GM10266 (cell line): ENCODE results near the gene DNAJC10.
A peak's percentile ranks its signal among the peaks of the same experiment; 100 is the strongest.
"Not testable (repeated sequence)": the region's sequence is repeated elsewhere in the genome, so short reads cannot be mapped to it uniquely, and the experiment has no call there.

ENCODE experiments used
- DNase-seq: peaks from one replicate; pipeline ENCODE4 v3.0.0; 2012; ENCODE audit errors: extremely low spot score
- TF ChIP-seq, protein P1 (sequence below): IDR thresholded peaks from 2 replicates; pipeline ENCODE4 v1.5.1; 2012; ENCODE audit warnings: mild to moderate bottlenecking, low read depth; ENCODE audit not compliant: control insufficient read depth, insufficient read depth; ENCODE audit errors: missing control alignments

The DNAJC10 gene

DNA sequence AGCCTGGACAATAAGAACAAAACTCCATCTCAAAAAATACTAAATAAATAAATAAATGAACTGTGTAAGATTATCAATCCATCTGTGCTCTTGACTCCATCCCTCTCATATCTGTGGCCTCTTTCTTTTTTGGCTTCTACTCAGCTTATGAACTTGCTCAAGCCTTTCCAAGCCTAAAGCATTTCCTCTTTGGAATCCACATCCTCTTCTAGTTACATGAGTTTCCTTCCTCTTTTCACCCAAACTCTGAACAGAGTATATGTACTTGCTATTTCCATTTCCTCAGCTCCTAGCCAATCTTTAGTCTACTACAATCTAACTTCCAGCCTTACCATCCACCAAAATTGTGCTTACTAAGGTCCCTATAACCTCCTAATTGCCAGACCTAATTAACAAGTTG, 2.5 kb upstream of the DNAJC10 start:
- TF ChIP-seq, protein P1, sequence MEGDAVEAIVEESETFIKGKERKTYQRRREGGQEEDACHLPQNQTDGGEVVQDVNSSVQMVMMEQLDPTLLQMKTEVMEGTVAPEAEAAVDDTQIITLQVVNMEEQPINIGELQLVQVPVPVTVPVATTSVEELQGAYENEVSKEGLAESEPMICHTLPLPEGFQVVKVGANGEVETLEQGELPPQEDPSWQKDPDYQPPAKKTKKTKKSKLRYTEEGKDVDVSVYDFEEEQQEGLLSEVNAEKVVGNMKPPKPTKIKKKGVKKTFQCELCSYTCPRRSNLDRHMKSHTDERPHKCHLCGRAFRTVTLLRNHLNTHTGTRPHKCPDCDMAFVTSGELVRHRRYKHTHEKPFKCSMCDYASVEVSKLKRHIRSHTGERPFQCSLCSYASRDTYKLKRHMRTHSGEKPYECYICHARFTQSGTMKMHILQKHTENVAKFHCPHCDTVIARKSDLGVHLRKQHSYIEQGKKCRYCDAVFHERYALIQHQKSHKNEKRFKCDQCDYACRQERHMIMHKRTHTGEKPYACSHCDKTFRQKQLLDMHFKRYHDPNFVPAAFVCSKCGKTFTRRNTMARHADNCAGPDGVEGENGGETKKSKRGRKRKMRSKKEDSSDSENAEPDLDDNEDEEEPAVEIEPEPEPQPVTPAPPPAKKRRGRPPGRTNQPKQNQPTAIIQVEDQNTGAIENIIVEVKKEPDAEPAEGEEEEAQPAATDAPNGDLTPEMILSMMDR = no peak
- DNase-seq = no peak

GRCh38 chr2:182715121-182715891, 751 bp upstream of the DNAJC10 start:
- peak; percentile 10 for DNase-seq
- TF ChIP-seq, protein P1 = no peak

DNA sequence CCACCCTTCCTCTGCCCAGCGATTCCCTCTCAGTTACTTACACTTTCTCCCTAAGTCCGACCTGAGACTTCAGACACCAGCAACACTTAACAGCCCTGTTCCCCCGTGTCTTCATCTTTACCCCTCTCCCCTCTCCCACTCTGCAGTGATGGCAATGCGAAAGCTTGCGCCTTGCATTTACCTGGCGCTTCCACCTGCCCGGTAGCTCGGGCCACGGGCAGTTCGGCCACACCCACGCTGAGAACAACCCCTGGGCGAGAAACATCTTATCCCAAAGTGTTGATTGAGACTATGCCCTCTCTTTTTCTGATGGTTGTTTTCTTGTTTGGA, 558 bp downstream of the DNAJC10 start:
- no peak for DNase-seq

DNA sequence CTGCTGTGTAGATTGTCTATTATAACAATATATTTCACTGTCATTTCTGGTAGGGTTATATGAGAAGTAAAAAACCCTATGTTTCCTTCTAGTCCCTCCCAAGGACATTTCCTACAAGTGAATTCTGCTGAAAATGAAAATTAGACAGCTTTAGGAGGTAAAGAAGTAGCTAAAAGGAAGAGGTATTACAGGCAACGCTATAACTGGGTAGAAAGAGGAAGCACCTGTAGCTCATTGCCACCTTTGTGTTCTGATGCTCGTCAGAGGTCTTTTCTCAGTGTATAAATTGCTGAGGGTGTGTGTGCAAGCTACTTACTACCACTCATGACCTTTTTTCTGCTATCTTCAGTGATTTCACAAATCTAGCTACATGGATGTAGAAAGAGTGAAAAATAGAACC, 1.4 kb downstream of the DNAJC10 start:
- DNase-seq = peak; percentile 21
- TF ChIP-seq, protein P1 = no peak

More for the DNA sequence above, 558 bp downstream of the DNAJC10 start:
- TF ChIP-seq, protein P1 = no peak

DNA sequence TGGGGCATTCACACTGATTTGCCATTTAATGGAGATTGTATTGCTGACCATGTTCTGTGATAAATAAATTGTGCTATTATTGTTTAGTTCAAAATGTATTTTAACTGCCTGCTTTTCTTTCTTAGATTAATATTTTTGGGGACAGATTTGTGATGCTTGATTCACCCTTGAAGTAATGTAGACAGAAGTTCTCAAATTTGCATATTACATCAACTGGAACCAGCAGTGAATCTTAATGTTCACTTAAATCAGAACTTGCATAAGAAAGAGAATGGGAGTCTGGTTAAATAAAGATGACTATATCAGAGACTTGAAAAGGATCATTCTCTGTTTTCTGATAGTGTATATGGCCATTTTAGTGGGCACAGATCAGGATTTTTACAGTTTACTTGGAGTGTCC, 1.8 kb downstream of the DNAJC10 start:
- peak; percentile 13 for DNase-seq
- TF ChIP-seq, protein P1 = no peak

DNA sequence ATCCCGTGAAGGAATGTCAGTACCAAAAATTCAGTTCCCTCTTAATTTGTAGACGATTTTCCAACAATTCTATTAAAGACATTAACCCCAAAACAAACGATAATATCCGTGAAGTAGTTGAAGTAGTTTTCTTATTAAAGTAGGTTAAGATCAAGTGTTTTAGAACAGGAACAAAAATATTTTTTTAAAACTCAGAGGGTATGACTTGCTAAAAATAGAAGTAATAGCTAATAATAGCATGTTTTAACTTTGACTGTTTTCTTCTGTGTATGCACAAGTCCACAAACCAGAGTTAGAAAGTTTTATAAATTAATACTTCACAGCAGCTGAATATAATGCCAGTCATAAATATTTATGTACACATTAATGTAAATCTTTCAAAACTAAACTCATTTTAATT, 2.4 kb downstream of the DNAJC10 start:
- no peak for DNase-seq
- TF ChIP-seq, protein P1 = no peak

DNA sequence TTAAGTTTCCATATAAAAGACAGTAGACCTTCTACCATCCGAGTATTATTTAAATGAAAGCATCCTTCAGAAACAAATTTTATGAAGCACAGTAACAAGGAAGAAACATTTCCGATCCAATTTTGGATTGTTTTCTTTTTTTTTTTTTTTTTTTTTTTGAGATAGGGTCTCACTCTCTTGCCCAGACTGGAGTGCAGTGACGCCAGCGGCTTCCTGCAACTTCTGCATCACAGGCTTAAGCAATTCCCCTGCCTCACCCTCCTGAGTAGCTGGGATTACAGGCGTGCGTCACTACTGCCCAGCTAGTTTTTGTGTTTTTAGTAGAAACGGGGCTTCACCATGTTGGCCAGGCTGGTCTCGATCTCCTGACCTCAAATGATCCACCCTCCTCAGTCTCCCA, 3.1 kb downstream of the DNAJC10 start:
- not testable (repeated sequence) for DNase-seq

DNA sequence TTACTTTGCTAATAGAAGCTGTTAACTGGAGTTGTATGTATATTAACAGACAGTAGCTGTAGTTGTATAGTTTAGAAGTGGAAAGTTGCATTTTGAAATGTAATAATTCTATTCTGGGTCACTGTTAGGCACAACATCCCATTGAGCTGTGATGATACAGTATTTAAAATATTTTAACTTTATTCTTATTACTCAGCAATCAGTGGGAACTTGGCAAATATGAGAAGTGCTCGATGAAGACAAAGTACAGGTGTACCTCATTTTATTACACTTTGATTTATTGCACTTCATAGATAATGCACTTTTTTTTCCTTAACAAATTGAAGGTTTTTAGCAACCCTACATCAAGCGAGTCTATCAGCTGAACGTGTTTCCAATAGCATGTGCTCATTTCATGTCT, 8.6 kb downstream of the DNAJC10 start:
- DNase-seq = no peak
- TF ChIP-seq, protein P1 = no peak
